Smooth muscle cell of the umbilical artery (primary cell): ENCODE data around the gene HNRNPF. TPM values are rescaled to one million over a fixed set of nuclear protein-coding genes. Genes with fewer than 3 reads are reported as not detected.

Source experiments
- total RNA-seq: library from RNA; depleted of rRNA; stranded (reverse); fragments of >200 nt; gene quantifications from 2 replicates; pipeline ENCODE4 v1.2.3, GENCODE V29; 2014

HNRNPF gene
- total RNA-seq = 140 and 219 TPM in 2 replicates

GRCh38 chr10:43408710-43409384 is at the start of gene HNRNPF:
HNRNPF (minus strand) TSS chr10:43409186; CDS start chr10:43387884, 21,302 bp downstream.

GRCh38 chr10:43436291-43437140 is 27.5 kb upstream of the HNRNPF start, which contains the start of gene ZNF487:
ZNF487 (plus strand) TSS chr10:43437111; CDS start chr10:43475814, 38,703 bp downstream.

GRCh38 chr10:43371418-43371817 is 37.6 kb downstream of the HNRNPF start, which contains the start of gene FXYD4:
FXYD4 (plus strand) TSS chr10:43371636; CDS start chr10:43373747, 2,111 bp downstream.

Other genes with a start within 250 kb of the HNRNPF start
- gene RASGEF1A, start 142.1 kb downstream of the HNRNPF start, total RNA-seq = 0.59 and 2.3 TPM in 2 replicates
- not detected in 2 replicates for gene FXYD4, start 37.5 kb downstream of the HNRNPF start, total RNA-seq
- 3.3 and 3.9 TPM in 2 replicates for gene ZNF487, start 27.9 kb upstream of the HNRNPF start, total RNA-seq
- gene ZNF239, start 165.4 kb upstream of the HNRNPF start, total RNA-seq = 7.1 and 10.2 TPM in 2 replicates
- 2.1 and 3.9 TPM in 2 replicates for gene ZNF485, start 197.3 kb upstream of the HNRNPF start, total RNA-seq
- 18.5 and 29.1 TPM in 2 replicates for gene ZNF32, start 239.7 kb upstream of the HNRNPF start, total RNA-seq